ELR (cell line): ENCODE data around the gene PIGR.

Experiments used
- DNase-seq: peaks from one replicate; pipeline ENCODE4 v3.0.0-alpha.2; 2015; ENCODE audit warnings: low read depth

The PIGR gene

DNA sequence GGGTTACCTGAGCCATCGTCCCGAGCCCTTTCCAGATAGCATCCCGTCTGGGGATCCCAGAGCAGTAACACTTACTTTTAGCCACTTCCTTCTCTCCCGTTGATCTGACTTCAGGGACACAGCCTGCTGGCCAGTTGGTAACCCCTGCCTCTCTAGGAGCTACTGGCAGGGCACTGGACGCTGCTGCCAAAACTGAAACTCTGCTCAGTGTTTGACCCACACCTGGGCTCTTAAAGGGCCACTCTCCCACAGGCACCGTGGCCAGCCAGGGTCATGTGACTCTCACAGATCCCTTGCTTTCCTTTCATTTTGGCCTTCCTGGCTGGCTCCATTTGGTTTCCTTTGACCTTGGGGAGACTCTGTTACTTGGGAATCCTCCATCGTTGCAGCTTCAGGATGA, at the start of gene PIGR:
TSS of gene PIGR (minus strand) at position 206 of the 400 bp plus-strand sequence. CDS start 5,935 bp downstream, outside the sequence.
- DNase-seq = no peak

DNA sequence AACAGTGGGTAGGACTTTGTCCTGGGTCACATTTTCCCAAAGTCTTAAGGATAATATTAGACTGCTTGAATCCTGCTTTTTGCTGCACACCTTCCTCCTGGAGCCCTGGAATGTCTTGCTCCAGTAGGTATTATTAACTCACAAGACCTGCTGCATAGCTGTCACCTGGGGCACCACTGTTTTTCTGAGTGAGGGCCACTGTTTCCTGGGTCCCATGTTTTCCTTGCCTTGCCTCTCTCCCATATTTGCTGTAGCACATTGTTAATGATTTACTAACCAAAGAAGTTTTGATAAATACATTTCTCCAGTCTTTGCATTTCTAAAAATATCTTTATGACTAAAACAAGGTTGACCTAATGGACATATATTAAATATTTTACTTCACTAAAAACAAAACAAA, 46.5 kb upstream of the PIGR start:
- no peak for DNase-seq

GRCh38 chr1:206987873-206988272, 41.6 kb upstream of the PIGR start:
- no peak for DNase-seq

DNA sequence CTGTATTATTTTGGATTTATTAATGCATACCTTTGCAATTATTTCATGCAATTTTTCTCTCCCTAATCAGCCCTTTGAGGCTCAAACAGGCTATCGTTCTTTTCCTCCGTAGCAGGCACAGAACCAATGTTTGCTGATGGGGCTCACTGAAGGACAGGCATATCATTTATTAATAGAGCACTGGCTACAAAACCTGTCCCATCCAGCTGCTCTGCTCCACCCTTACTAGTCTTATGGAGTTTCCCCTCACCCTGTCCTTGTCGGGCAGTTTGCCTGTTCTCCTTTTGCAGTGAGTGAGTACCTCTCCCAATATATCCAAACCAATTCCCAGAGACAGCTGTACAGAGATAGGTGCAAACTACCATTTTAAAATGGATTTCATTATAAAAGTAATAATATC, 40.6 kb upstream of the PIGR start:
- no peak for DNase-seq

GRCh38 chr1:206986402-206986801, 40.1 kb upstream of the PIGR start:
- DNase-seq = no peak

GRCh38 chr1:206985162-206985749, 39.0 kb upstream of the PIGR start:
- DNase-seq = no peak

DNA sequence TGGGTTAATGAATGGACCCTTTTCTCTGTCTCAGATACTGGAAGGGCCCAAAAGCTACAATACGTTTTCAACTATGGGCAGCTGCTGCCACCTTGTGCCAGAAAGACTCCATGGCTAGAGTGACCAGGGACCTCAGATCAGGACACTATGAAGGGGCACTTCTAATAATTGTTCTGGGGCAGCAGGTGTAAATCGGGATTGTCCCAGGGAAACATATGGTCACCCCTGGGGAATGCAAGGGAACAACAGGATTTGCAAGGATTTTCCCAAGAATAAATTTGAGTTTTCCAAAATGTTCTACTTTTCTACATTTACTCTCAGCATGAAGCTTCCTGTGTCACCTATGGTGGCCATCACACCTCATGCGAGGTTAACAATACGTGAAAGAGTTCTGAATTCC, 36.0 kb upstream of the PIGR start:
- peak; percentile 68 for DNase-seq

- DNase-seq = peak; percentile 56
Measured at GRCh38 chr1:206979379-206980043, 33.2 kb upstream of the PIGR start.

- DNase-seq = no peak
Measured at GRCh38 chr1:206978259-206978658, 32.0 kb upstream of the PIGR start.

- DNase-seq = no peak
Measured at GRCh38 chr1:206975306-206975705, 29.0 kb upstream of the PIGR start.

DNA sequence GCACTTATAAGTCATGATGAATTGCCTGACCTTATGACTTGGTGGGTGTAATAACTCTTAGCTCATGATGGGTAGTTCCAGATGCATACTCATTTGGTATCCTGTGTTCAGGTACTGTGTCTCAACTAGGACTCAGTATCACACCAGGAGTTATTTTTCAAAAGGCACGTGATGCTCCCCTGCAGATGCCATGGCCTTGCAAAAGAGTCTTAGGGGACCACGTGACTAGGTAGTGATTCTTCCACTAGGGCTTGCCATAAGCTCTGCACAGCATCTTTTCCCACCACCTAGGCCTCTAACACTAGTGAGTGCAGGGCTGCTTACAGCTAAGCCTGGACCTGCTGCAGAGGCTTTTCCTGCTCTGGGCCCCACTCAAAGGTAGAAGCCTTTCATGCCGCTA, 27.9 kb upstream of the PIGR start:
- DNase-seq = no peak

DNA sequence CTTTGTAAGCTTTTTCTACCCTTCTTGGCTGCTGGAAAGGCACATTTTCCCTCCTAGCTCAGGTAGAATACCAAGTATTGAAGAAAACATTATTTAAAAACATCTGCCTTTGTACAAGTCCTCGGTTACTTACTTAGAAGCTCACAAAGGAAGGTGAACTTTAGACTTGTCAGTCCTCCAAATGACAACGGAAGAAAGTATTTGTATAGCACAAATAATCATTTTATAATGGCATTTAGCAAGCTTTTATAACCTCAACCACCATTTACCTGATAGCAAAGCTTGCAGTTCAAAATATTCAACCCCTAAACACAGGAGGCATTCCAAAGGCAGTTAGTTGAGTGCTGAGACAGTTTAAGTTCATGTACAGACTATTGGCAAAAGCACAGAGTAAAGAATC, 26.5 kb upstream of the PIGR start:
- DNase-seq = no peak

GRCh38 chr1:206971029-206971655, 24.9 kb upstream of the PIGR start:
- DNase-seq = no peak

DNA sequence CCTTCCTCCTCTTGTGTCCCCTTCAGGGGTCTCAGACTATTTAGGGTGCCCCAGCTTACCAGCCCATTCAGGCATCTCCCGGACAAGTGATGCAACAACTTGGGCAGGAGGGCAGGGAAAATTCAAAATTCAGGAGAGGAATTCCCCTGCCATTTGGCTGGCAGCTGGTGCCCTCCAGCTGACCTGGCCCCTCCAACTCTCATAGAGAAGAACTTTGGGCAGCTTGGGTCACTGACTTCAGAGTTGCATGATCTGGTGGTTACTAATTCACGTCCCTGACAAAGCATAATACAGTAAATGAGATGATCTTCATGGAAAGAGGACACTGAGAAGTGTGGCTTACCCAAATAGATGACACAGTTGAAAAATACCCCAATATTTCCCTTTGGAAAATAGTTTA, 24.2 kb upstream of the PIGR start, which contains the start of gene FCAMR:
TSS of gene FCAMR (minus strand) at position 15 of the 400 bp plus-strand sequence. CDS start 335 bp downstream, outside the sequence.
- DNase-seq = no peak

GRCh38 chr1:206969090-206969489, 22.8 kb upstream of the PIGR start:
- no peak for DNase-seq

GRCh38 chr1:206967096-206967849, 21.0 kb upstream of the PIGR start:
- DNase-seq = peak; percentile 35

- no peak for DNase-seq
Measured at GRCh38 chr1:206965781-206966180, 19.5 kb upstream of the PIGR start.

DNA sequence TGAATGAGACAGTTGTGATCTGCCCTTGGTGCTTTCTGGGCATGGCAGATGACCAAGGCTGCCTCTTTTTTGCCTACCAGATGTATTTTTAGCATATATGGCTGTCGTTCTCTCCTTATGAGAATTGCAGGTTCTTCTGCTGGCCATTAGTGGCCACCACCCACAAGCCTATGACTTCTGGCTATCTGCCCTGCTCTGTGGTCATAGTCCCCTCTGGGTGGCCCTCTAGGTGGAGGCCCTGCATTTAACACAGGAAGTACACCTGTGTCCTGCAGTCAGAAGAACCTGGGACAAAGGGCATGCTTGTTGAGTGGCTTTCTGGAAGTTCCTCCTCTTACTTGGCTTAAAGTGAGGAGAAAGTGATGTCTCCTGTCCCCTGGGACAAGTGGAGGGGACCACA, 17.5 kb upstream of the PIGR start:
- DNase-seq = no peak

DNA sequence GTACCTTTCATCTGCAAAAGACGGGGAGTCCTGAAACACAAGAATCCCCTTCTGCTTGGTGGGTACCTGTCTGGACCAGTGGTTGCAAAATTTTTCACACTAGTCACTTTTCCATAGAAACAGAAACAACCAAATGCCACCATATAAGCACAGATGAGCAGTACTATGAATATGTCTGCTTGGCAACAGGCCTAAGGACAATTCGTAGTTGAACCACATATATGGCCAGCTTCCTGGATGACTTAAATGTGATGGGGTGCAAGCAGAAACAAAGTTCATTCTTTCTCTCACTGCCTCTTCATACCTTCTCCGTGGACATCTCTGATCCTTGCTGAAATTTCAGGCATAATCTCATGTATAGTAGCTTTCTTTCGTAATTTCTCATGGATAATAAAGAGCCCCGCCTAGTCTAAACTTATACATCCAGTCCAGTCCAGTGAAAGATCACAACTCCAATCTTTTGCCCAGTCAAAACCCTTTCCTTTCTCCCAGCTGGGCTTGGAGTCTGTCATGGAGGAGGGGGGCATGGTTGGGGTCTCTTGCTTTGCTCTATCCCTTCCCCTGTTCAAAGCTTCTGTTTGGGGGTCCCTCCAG, 16.9 kb upstream of the PIGR start:
- peak; percentile 11 for DNase-seq

GRCh38 chr1:206962272-206962671, 16.0 kb upstream of the PIGR start:
- no peak for DNase-seq

- no peak for DNase-seq
Measured at GRCh38 chr1:206961668-206962067, 15.4 kb upstream of the PIGR start.

GRCh38 chr1:206960676-206961386, 14.6 kb upstream of the PIGR start:
- DNase-seq = no peak
